HL-60 (cell line): ENCODE measurements around the gene DUSP2.
"Not testable (repeated sequence)": the region's sequence is repeated elsewhere in the genome, so short reads cannot be mapped to it uniquely, and the experiment has no call there.

ENCODE experiments used
- DNase-seq, 2 experiments: peaks; one replicate each; pipeline ENCODE4 v3.0.0-alpha.2; 2010 to 2020; ENCODE audit warnings: low read depth in 1 of 2, low spot score in 1 of 2
- H3K27ac ChIP-seq: fragments of 250-450 bp; sonication (Bioruptor Pico); replicated peaks from 2 replicates; pipeline ENCODE4 v1.5.1; 2020; ENCODE audit warnings: mild to moderate bottlenecking, moderate library complexity
- H3K27me3 ChIP-seq: fragments of 250-450 bp; sonication (Bioruptor Pico); 2 replicates; pipeline ENCODE4 v1.5.1; 2021; ENCODE audit warnings: mild to moderate bottlenecking, moderate library complexity; ENCODE audit not compliant: insufficient read depth, poor library complexity, severe bottlenecking
- H3K4me3 ChIP-seq: replicated peaks from 2 replicates; pipeline ENCODE4 v1.5.1; 2011; ENCODE audit warnings: mild to moderate bottlenecking, control low read depth, low read length; ENCODE audit not compliant: insufficient read depth
- GABPA ChIP-seq: IDR thresholded peaks from 2 replicates; pipeline ENCODE4 v1.6.1; 2012; ENCODE audit warnings: low read depth
- POLR2AphosphoS5 ChIP-seq: IDR thresholded peaks from 2 replicates; pipeline ENCODE4 v1.6.1; 2012; ENCODE audit warnings: low read depth
- SPI1 ChIP-seq: IDR thresholded peaks from 2 replicates; pipeline ENCODE4 v1.6.1; 2012; ENCODE audit warnings: low read depth, mild to moderate bottlenecking, borderline replicate concordance
- TF ChIP-seq, protein P1 (sequence below): IDR thresholded peaks from one replicate; pipeline ENCODE4 v1.5.1; 2011; ENCODE audit warnings: low read length, control low read depth, inconsistent platforms; ENCODE audit not compliant: insufficient read depth
- TF ChIP-seq, protein P2 (sequence below): IDR thresholded peaks from 2 replicates; pipeline ENCODE4 v1.6.1; 2012; ENCODE audit warnings: low read depth; ENCODE audit not compliant: insufficient replicate concordance

DUSP2 gene

DNA sequence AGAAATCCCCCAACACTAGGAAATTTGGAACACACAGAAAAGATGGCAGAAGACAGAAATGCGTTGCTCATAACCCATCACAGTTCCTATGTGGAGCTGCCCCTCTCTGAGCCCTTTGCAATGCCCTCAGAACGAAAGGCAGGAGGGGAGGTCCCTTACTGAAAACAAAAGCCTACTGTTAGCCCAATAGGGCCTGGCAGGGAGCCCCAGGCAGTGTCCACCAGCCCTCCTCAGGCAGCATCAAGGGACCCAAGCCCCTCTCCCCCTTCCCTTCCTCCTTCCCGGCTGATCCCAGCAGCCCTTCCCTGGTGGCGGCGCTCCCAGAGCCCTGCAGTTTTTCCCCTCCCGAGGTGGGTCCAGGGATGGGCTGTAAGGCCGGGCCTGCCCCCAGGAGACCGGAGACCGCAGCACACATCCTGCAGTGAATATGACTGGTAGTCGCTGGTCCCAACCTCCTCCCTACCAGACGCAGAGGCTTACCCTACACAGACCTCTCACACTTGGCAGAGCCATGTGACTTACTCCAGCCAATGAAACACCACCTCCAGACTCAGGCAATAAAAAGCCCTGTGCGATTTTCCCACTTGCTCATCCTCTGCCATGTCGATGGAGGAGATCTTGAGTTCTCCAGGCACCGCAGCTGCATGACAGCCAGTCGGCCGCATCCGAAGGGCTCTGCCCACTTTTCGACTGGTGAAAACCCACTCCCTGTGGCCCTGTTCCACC lies 19.4 kb upstream of the DUSP2 start:
- DNase-seq: no peak
- Histone ChIP-seq H3K4me3 (no peak overlapping the region), H3K27ac (no peak overlapping the region), H3K27me3 (no peaks in the 10 kb centered on the region)
- TF ChIP-seq GABPA (no peak), POLR2AphosphoS5 (no peak), SPI1 (no peak)
- TF ChIP-seq, protein P1, sequence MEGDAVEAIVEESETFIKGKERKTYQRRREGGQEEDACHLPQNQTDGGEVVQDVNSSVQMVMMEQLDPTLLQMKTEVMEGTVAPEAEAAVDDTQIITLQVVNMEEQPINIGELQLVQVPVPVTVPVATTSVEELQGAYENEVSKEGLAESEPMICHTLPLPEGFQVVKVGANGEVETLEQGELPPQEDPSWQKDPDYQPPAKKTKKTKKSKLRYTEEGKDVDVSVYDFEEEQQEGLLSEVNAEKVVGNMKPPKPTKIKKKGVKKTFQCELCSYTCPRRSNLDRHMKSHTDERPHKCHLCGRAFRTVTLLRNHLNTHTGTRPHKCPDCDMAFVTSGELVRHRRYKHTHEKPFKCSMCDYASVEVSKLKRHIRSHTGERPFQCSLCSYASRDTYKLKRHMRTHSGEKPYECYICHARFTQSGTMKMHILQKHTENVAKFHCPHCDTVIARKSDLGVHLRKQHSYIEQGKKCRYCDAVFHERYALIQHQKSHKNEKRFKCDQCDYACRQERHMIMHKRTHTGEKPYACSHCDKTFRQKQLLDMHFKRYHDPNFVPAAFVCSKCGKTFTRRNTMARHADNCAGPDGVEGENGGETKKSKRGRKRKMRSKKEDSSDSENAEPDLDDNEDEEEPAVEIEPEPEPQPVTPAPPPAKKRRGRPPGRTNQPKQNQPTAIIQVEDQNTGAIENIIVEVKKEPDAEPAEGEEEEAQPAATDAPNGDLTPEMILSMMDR: no peak

DNA sequence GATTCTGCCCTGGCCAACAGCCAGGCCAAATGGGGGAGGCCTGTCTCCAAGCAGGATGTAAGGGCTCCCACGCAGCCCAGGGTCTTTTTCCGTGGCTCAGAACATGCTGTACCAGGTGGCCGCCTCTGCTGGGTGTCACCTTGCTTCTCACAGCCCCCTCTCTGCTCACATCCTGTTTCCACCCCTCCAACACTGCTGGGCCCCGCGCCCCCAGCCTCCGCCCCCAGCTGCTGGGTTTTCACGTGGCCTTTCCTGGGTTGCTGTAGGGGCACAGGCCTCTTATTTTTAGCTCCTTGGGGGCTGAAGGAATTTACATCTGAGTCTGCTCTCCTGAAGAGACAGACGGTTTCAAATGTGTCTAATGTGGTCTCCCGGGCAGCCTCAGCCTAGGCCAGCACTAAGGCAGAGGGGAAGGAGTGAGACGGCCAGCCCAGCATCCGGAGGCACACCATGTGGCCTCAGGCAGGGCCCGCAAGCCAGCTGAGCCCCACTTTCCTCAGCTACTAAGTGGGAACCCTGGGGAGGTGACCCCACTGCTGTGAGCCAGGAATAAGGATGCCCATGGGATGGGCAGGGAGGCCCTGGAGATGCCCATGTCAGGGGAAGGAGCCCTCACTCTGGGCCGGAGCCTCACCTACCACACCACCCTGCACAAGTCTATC lies 18.7 kb upstream of the DUSP2 start:
- H3K4me3 ChIP-seq: no peak overlapping the region

DNA sequence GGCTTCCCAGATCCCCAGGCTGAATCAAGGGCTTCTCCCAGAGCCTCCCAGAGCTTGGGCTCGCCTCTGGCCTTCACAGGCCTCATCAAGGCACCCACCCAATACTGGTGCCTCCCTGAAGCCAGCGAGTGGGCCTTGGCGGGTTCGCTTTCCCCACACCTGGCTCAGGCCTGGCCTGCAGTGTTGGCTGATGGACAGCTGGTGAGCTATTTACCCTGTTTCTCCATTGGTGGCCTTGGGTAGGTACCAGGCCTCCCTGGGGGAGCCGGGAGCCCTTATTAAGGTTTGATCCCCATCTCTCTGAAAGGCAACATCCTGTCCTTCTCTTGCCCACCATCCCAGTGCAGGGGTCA lies 18.2 kb upstream of the DUSP2 start:
- TF ChIP-seq SPI1 (no peak), GABPA (no peak), POLR2AphosphoS5 (no peak)
- TF ChIP-seq, protein P2, sequence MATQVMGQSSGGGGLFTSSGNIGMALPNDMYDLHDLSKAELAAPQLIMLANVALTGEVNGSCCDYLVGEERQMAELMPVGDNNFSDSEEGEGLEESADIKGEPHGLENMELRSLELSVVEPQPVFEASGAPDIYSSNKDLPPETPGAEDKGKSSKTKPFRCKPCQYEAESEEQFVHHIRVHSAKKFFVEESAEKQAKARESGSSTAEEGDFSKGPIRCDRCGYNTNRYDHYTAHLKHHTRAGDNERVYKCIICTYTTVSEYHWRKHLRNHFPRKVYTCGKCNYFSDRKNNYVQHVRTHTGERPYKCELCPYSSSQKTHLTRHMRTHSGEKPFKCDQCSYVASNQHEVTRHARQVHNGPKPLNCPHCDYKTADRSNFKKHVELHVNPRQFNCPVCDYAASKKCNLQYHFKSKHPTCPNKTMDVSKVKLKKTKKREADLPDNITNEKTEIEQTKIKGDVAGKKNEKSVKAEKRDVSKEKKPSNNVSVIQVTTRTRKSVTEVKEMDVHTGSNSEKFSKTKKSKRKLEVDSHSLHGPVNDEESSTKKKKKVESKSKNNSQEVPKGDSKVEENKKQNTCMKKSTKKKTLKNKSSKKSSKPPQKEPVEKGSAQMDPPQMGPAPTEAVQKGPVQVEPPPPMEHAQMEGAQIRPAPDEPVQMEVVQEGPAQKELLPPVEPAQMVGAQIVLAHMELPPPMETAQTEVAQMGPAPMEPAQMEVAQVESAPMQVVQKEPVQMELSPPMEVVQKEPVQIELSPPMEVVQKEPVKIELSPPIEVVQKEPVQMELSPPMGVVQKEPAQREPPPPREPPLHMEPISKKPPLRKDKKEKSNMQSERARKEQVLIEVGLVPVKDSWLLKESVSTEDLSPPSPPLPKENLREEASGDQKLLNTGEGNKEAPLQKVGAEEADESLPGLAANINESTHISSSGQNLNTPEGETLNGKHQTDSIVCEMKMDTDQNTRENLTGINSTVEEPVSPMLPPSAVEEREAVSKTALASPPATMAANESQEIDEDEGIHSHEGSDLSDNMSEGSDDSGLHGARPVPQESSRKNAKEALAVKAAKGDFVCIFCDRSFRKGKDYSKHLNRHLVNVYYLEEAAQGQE: no peak
- TF ChIP-seq, protein P1: no peak
- no peak for DNase-seq
- Histone ChIP-seq H3K27me3 (no peaks in the 10 kb centered on the region), H3K27ac (no peak overlapping the region), H3K4me3 (no peak overlapping the region)

More for the DNA sequence above, 18.7 kb upstream of the DUSP2 start:
- Histone ChIP-seq H3K27ac (no peak overlapping the region), H3K27me3 (no peaks in the 10 kb centered on the region)
- TF ChIP-seq, protein P2: no peak
- no peak for TF ChIP-seq GABPA
- DNase-seq: no peak

DNA sequence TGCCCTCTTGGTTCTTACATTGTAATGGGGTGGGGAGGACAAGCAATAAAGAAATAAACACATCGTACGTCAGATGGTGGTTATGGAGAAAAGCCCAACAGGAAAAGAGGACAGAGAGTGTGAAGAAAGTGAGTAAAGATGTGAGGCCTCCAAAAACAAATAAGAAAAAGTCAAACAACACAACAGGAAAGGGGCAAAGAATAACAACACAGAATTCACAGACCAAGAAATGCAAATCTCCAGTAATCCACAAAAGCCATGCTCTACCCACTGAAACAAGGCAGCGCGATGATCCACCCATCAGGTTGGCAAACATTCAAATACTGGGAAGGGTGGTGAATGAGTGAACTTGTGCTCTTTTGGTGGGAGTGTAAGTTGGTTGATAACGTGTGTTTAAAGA lies 16.7 kb upstream of the DUSP2 start:
- TF ChIP-seq POLR2AphosphoS5: no peak
- TF ChIP-seq, protein P2: no peak
- TF ChIP-seq SPI1: no peak
- TF ChIP-seq, protein P1: no peak
- TF ChIP-seq GABPA: no peak
- no peaks in the 10 kb centered on the region for H3K27me3 ChIP-seq
- H3K27ac ChIP-seq: no peak overlapping the region
- no peak for DNase-seq
- no peak overlapping the region for H3K4me3 ChIP-seq

DNA sequence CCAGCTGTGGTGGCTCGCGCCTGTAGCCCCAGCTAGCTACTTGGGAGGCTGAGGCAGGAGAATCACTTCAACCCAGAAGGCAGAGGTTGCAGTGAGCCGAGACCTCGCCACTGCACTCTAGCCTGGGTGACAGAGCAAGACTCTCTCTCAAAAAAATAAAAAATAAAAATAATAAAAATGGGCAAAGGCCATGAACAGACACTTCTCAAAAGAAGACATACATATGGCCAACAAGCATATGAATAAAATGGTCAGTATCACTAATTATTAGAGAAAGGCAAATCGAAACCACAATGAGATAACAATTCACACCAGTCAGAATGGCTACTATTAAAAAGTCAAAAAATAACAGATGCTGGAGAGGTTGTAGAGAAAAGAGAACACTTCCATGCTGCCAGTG lies 15.1 kb upstream of the DUSP2 start:
- DNase-seq, H3K4me3 ChIP-seq, H3K27me3 ChIP-seq, H3K27ac ChIP-seq: not testable (repeated sequence)
